Fibroblast of mammary gland (primary cell): ENCODE results near the gene CCDC61.

Experiments
- DNase-seq: peaks from one replicate; pipeline ENCODE4 v3.0.0-alpha.2; 2010; ENCODE audit warnings: low read depth
- H3K4me3 ChIP-seq: 2 replicates; pipeline ENCODE4 v1.5.1; 2011; ENCODE audit warnings: low read depth, mild to moderate bottlenecking, low read length, moderate library complexity; ENCODE audit not compliant: control insufficient read depth
- CTCF ChIP-seq: conservative IDR thresholded peaks from 2 replicates; pipeline ENCODE4 v1.5.1; 2011; ENCODE audit warnings: low read depth, low read length, inconsistent platforms; ENCODE audit not compliant: control insufficient read depth, insufficient read depth

Gene CCDC61

GRCh38 chr19:45994998-45995714 is at the start of gene CCDC61:
CCDC61 (plus strand) TSS chr19:45995467; CDS start chr19:46003019, 7,552 bp downstream.
- no peak for TF ChIP-seq CTCF
- H3K4me3 ChIP-seq = peak within 1 kb of the TSS; percentile 95
- DNase-seq = peak; percentile 100

- no peak overlapping the region for H3K4me3 ChIP-seq
- peak; percentile 32 for DNase-seq
- TF ChIP-seq CTCF = no peak
These were observed 47.3 kb upstream of the CCDC61 start for GRCh38 chr19:45947926-45948325.

- H3K4me3 ChIP-seq = no peak overlapping the region
- no peak for DNase-seq
- no peak for TF ChIP-seq CTCF
These were observed 43.0 kb upstream of the CCDC61 start for GRCh38 chr19:45952341-45952685.

GRCh38 chr19:45952686-45953505 is 42.4 kb upstream of the CCDC61 start:
- no peak overlapping the region for H3K4me3 ChIP-seq
- DNase-seq = peak; percentile 50
- TF ChIP-seq CTCF = no peak

GRCh38 chr19:45953676-45954075 is 41.6 kb upstream of the CCDC61 start:
- no peak overlapping the region for H3K4me3 ChIP-seq
- TF ChIP-seq CTCF = no peak
- DNase-seq = no peak

GRCh38 chr19:45954156-45954555 is 41.1 kb upstream of the CCDC61 start:
- no peak for TF ChIP-seq CTCF
- no peak for DNase-seq

More at GRCh38 chr19:45954156-45954555, 41.1 kb upstream of the CCDC61 start:
- no peak overlapping the region for H3K4me3 ChIP-seq
